ENCODE data around the gene GLIPR1.

Gene GLIPR1

DNA sequence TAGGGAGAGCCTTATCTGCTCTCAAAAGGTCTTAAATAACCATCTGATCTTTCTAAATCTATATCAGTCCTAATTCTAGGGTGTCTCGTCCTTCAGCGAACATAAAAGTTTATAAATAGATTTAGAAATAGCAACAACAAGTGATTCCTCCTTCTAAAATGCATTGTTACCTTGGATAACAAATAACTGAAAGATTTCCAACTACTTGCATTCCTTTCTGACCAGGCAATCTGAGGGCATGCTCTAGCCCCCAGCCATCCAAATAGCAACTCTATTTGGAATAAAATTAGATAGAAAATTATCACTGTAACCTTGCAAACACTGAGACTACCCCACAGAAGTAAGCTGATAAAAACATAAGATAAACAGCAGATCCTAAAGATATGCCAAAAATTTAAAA lies 52.7 kb downstream of the GLIPR1 start:
- H3K4me1 ChIP-seq, result no peaks in the 10 kb centered on the region
- no peak overlapping the region for H3K27ac ChIP-seq
- TF ChIP-seq, protein P1, sequence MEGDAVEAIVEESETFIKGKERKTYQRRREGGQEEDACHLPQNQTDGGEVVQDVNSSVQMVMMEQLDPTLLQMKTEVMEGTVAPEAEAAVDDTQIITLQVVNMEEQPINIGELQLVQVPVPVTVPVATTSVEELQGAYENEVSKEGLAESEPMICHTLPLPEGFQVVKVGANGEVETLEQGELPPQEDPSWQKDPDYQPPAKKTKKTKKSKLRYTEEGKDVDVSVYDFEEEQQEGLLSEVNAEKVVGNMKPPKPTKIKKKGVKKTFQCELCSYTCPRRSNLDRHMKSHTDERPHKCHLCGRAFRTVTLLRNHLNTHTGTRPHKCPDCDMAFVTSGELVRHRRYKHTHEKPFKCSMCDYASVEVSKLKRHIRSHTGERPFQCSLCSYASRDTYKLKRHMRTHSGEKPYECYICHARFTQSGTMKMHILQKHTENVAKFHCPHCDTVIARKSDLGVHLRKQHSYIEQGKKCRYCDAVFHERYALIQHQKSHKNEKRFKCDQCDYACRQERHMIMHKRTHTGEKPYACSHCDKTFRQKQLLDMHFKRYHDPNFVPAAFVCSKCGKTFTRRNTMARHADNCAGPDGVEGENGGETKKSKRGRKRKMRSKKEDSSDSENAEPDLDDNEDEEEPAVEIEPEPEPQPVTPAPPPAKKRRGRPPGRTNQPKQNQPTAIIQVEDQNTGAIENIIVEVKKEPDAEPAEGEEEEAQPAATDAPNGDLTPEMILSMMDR (IDR thresholded peaks at IDR 0.05), result no peak
- no peak overlapping the region for H3K4me3 ChIP-seq
- H3K36me3 ChIP-seq, result no peaks in the 10 kb centered on the region
- no peaks in the 10 kb centered on the region for H3K27me3 ChIP-seq
- intact Hi-C loops (cut with DNase I; ENCODE audit: low total_unique reads), result no loop called here
- no peaks in the 10 kb centered on the region for H3K9me3 ChIP-seq
- no peak for DNase-seq

DNA sequence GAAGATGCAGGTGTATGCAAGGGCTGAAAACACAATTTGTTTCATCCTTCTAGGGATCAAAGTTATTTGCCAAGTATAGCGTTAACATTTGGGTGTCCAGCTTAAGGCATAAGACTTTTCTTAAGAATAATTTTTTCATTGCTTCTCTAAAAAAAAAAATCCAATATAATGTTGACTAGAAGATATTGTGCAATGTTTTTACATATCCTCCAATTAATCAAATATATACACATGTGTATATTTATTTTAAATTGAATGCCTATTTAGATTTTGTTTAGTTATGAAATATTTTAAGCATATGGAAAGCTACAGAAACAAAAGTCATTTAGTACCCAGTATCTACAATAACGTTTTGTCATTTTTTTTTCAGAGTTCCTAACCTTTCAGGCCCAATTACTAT lies 59.3 kb downstream of the GLIPR1 start:
- Histone ChIP-seq H3K4me1 (no peaks in the 10 kb centered on the region), H3K4me3 (no peak overlapping the region), H3K27me3 (no peaks in the 10 kb centered on the region), H3K9me3 (no peaks in the 10 kb centered on the region), H3K36me3 (no peaks in the 10 kb centered on the region), H3K27ac (no peak overlapping the region)
- TF ChIP-seq, protein P1 (IDR thresholded peaks at IDR 0.05), result no peak
- DNase-seq, result no peak
- intact Hi-C loops (cut with DNase I; ENCODE audit: low total_unique reads), result no loop called here

DNA sequence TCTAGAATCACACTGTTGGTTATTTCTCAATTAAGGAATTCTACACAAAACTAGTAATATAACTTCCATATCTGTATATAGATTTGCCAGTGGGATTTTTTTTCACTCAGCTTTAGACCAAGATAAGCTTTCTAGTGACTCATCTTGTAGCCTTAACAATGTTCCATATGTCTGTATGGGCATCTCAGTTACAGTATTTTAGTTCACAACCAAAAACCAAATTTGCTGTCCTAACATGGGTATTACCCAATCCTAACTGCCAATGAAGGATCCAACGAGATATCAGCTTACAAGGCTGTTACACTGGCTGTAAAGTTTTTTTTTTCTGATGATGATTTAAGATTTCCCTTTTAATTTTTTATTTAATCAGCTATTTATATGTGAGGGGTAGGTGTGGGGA lies 62.4 kb downstream of the GLIPR1 start:
- intact Hi-C loops (cut with DNase I; ENCODE audit: low total_unique reads), result no loop called here
- no peaks in the 10 kb centered on the region for H3K27me3 ChIP-seq
- H3K4me3 ChIP-seq, result no peak overlapping the region
- TF ChIP-seq, protein P1 (IDR thresholded peaks at IDR 0.05), result no peak
- no peaks in the 10 kb centered on the region for H3K9me3 ChIP-seq
- no peak overlapping the region for H3K27ac ChIP-seq
- DNase-seq, result no peak
- H3K36me3 ChIP-seq, result no peaks in the 10 kb centered on the region
- no peaks in the 10 kb centered on the region for H3K4me1 ChIP-seq

DNA sequence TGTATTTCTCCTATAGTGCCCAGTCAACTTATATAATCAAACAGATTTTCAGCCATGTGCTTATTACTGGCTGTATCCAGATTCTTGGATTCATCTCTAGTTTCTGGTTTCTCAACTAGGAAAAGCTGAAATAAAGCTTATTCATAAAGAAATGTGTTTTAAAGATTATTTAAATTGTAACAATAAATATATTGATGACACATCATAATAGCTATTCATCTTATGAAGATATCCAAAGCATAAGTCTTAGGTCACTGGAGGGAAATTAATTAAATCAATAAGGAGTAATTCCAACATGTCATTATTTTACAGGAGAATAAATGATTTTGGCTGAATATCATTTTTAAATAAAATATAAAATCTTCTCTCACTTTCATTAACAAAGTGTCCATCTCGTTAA lies 63.0 kb downstream of the GLIPR1 start:
- Histone ChIP-seq H3K27ac (no peak overlapping the region), H3K4me3 (no peak overlapping the region), H3K9me3 (no peaks in the 10 kb centered on the region), H3K27me3 (no peaks in the 10 kb centered on the region), H3K36me3 (no peaks in the 10 kb centered on the region), H3K4me1 (no peaks in the 10 kb centered on the region)
- TF ChIP-seq, protein P1 (IDR thresholded peaks at IDR 0.05), result no peak
- intact Hi-C loops (cut with DNase I; ENCODE audit: low total_unique reads), result no loop called here
- DNase-seq, result no peak

DNA sequence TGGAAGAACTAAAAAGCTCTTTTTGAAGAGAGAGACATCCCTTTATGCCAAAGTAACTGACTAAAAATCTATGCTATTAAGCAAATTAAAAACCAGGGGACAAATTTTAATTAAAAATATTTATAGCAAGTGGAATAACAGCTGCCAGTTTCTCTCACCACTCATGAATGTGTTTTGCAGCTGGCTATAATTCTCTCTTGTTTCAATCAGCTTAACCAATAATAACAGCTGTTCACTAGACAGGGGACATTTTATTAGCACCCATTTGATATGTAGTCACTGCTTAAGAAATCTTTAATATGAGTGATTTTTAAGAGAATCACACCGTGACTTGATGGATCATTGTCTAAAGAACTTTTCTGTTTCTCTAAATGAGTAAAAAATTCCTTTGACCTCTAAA lies 65.1 kb downstream of the GLIPR1 start:
- Histone ChIP-seq H3K27me3 (no peaks in the 10 kb centered on the region), H3K4me3 (no peak overlapping the region), H3K36me3 (no peaks in the 10 kb centered on the region), H3K9me3 (no peaks in the 10 kb centered on the region), H3K27ac (no peak overlapping the region), H3K4me1 (no peaks in the 10 kb centered on the region)
- intact Hi-C loops (cut with DNase I; ENCODE audit: low total_unique reads), result no loop called here
- DNase-seq, result no peak
- TF ChIP-seq, protein P1 (IDR thresholded peaks at IDR 0.05), result no peak

DNA sequence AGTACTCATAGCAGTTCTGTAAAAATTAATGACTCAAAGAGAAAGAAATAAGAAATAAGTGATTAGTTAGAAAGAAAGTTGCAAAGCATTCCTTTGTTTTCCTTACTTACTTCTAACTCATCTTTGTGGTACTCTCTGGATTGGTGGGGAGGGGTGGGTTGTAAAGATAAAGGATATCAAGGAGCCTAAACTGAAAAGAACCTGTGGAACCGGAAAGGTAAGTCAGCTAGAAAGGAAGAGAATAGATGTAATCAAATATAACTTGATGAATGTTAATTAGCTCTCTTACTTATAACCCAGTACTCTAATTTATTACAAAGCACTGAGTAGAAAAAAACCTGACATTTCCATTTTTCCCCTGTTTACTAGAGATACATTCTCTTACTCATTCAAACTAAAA lies 68.3 kb downstream of the GLIPR1 start:
- intact Hi-C loops (cut with DNase I; ENCODE audit: low total_unique reads), result no loop called here
- TF ChIP-seq, protein P1 (IDR thresholded peaks at IDR 0.05), result no peak

More for the DNA sequence above, 68.3 kb downstream of the GLIPR1 start:
- Histone ChIP-seq H3K27ac (no peak overlapping the region), H3K9me3 (no peaks in the 10 kb centered on the region), H3K4me3 (no peak overlapping the region), H3K27me3 (no peaks in the 10 kb centered on the region), H3K4me1 (peaks cover 0 to 6% (median 1%) of the 10 kb centered on the region in 4 donors), H3K36me3 (no peaks in the 10 kb centered on the region)
- no peak for DNase-seq

Measured in tibial artery (tissue), 4 donors.